K562 (cell line): Measurements from ENCODE around the gene NANS. TPM values are rescaled to one million over a fixed set of nuclear protein-coding genes. Genes with fewer than 3 reads are reported as not detected.

Experiments used
- BRCA1 ChIP-seq, 2 experiments: fragments of 450-650 bp in 1 of 2; sonication (generic) in 1 of 2; formaldehyde crosslinking in 1 of 2; IDR thresholded peaks; 2 replicates each; pipeline versions ENCODE4 v1.5.0 to v1.6.1; 2017 to 2020; ENCODE audit warnings: mild to moderate bottlenecking in 1 of 2, missing genetic modification reagents in 1 of 2
- BRD4 ChIP-seq: fragments of 200-600 bp; sonication (generic); IDR thresholded peaks from 2 replicates; pipeline ENCODE4 v1.6.1; 2017; ENCODE audit warnings: inconsistent platforms
- CBX5 ChIP-seq: IDR thresholded peaks from 2 replicates; pipeline ENCODE4 v1.6.1; 2014; ENCODE audit warnings: low read depth, borderline replicate concordance
- FOXK2 ChIP-seq, 2 experiments: fragments of 450-650 bp; IDR thresholded peaks in 1 of 2; conservative IDR thresholded peaks in 1 of 2; 2 replicates each; pipeline ENCODE4 v1.6.1; 2016; ENCODE audit warnings: low read depth in 2 of 2, mild to moderate bottlenecking in 1 of 2
- GABPB1 ChIP-seq: sonication (generic); formaldehyde crosslinking; IDR thresholded peaks from 2 replicates; pipeline ENCODE4 v1.8.0; 2022; ENCODE audit warnings: mild to moderate bottlenecking, missing genetic modification reagents
- HNRNPK ChIP-seq: fragments of 200-400 bp; formaldehyde crosslinking; IDR thresholded peaks from one replicate; pipeline ENCODE4 v1.6.1; 2018; ENCODE audit warnings: mild to moderate bottlenecking, low read depth, low read length; ENCODE audit not compliant: poor library complexity, severe bottlenecking
- KLF1 ChIP-seq: fragments of 450-650 bp; IDR thresholded peaks from 2 replicates; pipeline ENCODE4 v1.6.1; 2016; ENCODE audit warnings: missing genetic modification characterization, missing compliant biosample characterization
- TAF1 ChIP-seq: IDR thresholded peaks from 2 replicates; pipeline ENCODE4 v1.6.1; 2011; ENCODE audit warnings: mild to moderate bottlenecking, low read length, moderate library complexity; ENCODE audit not compliant: insufficient read depth, control insufficient read depth, severe bottlenecking; ENCODE audit errors: extremely low read depth
- ZNF551 ChIP-seq: fragments of 250-450 bp; sonication (Bioruptor Pico); IDR thresholded peaks from 2 replicates; pipeline ENCODE4 v1.5.0; 2021; ENCODE audit warnings: mild to moderate bottlenecking, moderate library complexity
- polyA plus RNA-seq, 8 experiments: library from polyadenylated mRNA; depleted of rRNA in 4 of 8; stranded (reverse) in 5 of 8; unstranded in 3 of 8; fragments of >200 nt; fragmentation: Nextera tagmentation in 2 of 8; fragmentation: Illumina TruSeq in 1 of 8; extraction: Ambion mirVana in 2 of 8; extraction: Trizol in 1 of 8; gene quantifications; 2 replicates each; pipeline versions ENCODE4 v1.2.1 to v1.2.3, GENCODE V29; 2011 to 2014; ENCODE audit warnings: inconsistent platforms in 1 of 8, missing spikeins in 1 of 8
- total RNA-seq, 7 experiments: library from RNA; depleted of rRNA in 6 of 7; stranded (reverse); fragments of >200 nt in 6 of 7; fragmentation: Illumina TruSeq in 2 of 7; extraction: Trizol in 2 of 7; gene quantifications; 2 replicates each; pipeline versions ENCODE4 v1.2.1 to v1.2.3, GENCODE V29; 2011 to 2021; ENCODE audit warnings: low replicate concordance in 1 of 7
- TF ChIP-seq, protein P1 (sequence below): fragments of 250-450 bp; sonication (Bioruptor Pico); IDR thresholded peaks from 2 replicates; pipeline ENCODE4 v1.8.0; 2022; ENCODE audit warnings: moderate library complexity, mild to moderate bottlenecking, inconsistent platforms
- TF ChIP-seq, protein P2 (sequence below): sonication (generic); formaldehyde crosslinking; IDR thresholded peaks from 2 replicates; pipeline ENCODE4 v1.9.0; 2022; ENCODE audit warnings: mild to moderate bottlenecking, missing genetic modification reagents
- TF ChIP-seq, protein P3 (sequence below): IDR thresholded peaks from 2 replicates; pipeline ENCODE4 v1.6.1; 2016; ENCODE audit warnings: missing genetic modification characterization, missing compliant biosample characterization
- TF ChIP-seq, protein P4 (sequence below): fragments of 450-650 bp; IDR thresholded peaks from 2 replicates; pipeline ENCODE4 v1.6.1; 2016; ENCODE audit warnings: antibody characterized with exemption
- TF ChIP-seq, protein P5 (sequence below): fragments of 450-650 bp; IDR thresholded peaks from 2 replicates; pipeline ENCODE4 v1.6.1; 2016; ENCODE audit warnings: mild to moderate bottlenecking
- TF ChIP-seq, protein P6 (sequence below): IDR thresholded peaks from 2 replicates; pipeline ENCODE4 v1.6.1; 2011; ENCODE audit warnings: borderline replicate concordance, low read depth, mild to moderate bottlenecking, moderate library complexity, low read length; ENCODE audit not compliant: insufficient read depth, poor library complexity, severe bottlenecking
- TF ChIP-seq, protein P7 (sequence below): fragments of 450-650 bp; IDR thresholded peaks from one replicate; pipeline ENCODE4 v1.6.1; 2018; ENCODE audit warnings: mild to moderate bottlenecking, moderate library complexity; ENCODE audit not compliant: partially characterized antibody

Gene NANS
- total and polyA plus RNA-seq, 9 of the 15 experiments (the other 6 are each of a cell fraction or from before 2014, with no cell fraction given) = 37.1 to 181 (median 137) TPM

DNA sequence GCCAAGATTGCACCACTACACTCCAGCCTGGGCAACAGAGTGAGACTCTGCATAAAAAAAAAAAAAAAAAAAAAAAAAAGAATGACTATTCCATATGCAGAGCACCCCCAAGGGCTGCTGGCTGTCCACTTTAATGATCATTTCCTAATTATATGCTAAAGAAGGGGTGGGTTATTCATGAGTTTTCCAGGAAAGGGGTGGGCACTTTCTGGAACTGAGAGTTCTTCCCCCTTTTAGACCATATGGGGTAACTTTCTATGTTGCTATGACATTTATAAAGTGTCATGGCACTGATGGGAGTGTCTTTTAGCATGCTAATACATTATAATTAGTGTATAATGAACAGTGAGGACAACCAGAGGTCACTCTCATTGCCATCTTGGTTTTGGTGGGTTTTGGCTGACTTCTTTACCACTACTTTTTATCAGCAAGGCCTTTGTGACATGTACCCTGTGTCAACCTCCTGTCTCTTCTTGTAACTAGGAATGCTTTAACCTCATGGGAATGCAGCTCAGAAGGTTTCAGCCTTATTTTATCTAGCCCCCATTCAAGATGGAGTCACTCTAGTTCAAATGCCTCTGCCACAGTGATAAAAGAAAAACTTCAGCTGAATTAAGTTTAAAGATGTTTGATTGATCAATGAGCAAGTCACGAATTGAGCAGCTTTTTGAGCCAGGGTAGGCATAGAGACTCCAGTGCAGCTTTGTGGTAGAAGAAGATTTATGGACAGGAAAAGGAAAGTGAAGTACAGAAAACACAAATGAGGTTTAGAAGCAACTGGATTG lies 7.1 kb upstream of the NANS start (continued):
- TF ChIP-seq, protein P1, sequence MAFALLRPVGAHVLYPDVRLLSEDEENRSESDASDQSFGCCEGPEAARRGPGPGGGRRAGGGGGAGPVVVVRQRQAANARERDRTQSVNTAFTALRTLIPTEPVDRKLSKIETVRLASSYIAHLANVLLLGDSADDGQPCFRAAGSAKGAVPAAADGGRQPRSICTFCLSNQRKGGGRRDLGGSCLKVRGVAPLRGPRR (CRISPR knock-in tag) = 0 out of 2 replicates have a peak, but pooled peaks have one; percentile 66
- TF ChIP-seq, protein P2, sequence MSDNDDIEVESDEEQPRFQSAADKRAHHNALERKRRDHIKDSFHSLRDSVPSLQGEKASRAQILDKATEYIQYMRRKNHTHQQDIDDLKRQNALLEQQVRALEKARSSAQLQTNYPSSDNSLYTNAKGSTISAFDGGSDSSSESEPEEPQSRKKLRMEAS (CRISPR knock-in tag) = no peak
- TF ChIP-seq, protein P3, sequence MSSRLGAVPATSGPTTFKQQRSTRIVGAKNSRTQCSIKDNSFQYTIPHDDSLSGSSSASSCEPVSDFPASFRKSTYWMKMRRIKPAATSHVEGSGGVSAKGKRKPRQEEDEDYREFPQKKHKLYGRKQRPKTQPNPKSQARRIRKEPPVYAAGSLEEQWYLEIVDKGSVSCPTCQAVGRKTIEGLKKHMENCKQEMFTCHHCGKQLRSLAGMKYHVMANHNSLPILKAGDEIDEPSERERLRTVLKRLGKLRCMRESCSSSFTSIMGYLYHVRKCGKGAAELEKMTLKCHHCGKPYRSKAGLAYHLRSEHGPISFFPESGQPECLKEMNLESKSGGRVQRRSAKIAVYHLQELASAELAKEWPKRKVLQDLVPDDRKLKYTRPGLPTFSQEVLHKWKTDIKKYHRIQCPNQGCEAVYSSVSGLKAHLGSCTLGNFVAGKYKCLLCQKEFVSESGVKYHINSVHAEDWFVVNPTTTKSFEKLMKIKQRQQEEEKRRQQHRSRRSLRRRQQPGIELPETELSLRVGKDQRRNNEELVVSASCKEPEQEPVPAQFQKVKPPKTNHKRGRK (tag) = no peak
- TF ChIP-seq HNRNPK = no peak
- TF ChIP-seq, protein P4, sequence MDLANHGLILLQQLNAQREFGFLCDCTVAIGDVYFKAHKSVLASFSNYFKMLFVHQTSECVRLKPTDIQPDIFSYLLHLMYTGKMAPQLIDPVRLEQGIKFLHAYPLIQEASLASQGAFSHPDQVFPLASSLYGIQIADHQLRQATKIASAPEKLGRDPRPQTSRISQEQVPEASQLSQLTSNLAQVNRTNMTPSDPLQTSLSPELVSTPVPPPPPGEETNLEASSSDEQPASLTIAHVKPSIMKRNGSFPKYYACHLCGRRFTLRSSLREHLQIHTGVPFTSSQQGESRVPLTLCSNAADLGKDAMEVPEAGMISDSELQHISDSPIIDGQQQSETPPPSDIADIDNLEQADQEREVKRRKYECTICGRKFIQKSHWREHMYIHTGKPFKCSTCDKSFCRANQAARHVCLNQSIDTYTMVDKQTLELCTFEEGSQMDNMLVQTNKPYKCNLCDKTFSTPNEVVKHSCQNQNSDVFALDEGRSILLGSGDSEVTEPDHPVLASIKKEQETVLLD = no peak
- TF ChIP-seq GABPB1 (CRISPR knock-in tag) = no peak
- no peak for TF ChIP-seq CBX5
- TF ChIP-seq KLF1 = 0 out of 2 replicates have a peak, but pooled peaks have one; percentile 47
- TF ChIP-seq BRCA1 (IDR thresholded peaks at IDR 0.05) = no peak
- TF ChIP-seq BRCA1 (CRISPR knock-in tag; IDR thresholded peaks at IDR 0.05) = no peak
- TF ChIP-seq, protein P5, sequence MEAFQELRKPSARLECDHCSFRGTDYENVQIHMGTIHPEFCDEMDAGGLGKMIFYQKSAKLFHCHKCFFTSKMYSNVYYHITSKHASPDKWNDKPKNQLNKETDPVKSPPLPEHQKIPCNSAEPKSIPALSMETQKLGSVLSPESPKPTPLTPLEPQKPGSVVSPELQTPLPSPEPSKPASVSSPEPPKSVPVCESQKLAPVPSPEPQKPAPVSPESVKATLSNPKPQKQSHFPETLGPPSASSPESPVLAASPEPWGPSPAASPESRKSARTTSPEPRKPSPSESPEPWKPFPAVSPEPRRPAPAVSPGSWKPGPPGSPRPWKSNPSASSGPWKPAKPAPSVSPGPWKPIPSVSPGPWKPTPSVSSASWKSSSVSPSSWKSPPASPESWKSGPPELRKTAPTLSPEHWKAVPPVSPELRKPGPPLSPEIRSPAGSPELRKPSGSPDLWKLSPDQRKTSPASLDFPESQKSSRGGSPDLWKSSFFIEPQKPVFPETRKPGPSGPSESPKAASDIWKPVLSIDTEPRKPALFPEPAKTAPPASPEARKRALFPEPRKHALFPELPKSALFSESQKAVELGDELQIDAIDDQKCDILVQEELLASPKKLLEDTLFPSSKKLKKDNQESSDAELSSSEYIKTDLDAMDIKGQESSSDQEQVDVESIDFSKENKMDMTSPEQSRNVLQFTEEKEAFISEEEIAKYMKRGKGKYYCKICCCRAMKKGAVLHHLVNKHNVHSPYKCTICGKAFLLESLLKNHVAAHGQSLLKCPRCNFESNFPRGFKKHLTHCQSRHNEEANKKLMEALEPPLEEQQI = no peak
- TF ChIP-seq, protein P6, sequence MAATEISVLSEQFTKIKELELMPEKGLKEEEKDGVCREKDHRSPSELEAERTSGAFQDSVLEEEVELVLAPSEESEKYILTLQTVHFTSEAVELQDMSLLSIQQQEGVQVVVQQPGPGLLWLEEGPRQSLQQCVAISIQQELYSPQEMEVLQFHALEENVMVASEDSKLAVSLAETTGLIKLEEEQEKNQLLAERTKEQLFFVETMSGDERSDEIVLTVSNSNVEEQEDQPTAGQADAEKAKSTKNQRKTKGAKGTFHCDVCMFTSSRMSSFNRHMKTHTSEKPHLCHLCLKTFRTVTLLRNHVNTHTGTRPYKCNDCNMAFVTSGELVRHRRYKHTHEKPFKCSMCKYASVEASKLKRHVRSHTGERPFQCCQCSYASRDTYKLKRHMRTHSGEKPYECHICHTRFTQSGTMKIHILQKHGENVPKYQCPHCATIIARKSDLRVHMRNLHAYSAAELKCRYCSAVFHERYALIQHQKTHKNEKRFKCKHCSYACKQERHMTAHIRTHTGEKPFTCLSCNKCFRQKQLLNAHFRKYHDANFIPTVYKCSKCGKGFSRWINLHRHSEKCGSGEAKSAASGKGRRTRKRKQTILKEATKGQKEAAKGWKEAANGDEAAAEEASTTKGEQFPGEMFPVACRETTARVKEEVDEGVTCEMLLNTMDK = no peak
- TF ChIP-seq, protein P7, sequence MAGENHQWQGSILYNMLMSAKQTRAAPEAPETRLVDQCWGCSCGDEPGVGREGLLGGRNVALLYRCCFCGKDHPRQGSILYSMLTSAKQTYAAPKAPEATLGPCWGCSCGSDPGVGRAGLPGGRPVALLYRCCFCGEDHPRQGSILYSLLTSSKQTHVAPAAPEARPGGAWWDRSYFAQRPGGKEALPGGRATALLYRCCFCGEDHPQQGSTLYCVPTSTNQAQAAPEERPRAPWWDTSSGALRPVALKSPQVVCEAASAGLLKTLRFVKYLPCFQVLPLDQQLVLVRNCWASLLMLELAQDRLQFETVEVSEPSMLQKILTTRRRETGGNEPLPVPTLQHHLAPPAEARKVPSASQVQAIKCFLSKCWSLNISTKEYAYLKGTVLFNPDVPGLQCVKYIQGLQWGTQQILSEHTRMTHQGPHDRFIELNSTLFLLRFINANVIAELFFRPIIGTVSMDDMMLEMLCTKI = no peak
- TF ChIP-seq ZNF551 (CRISPR knock-in tag) = no peak
- TF ChIP-seq BRD4 = no peak
- no peak for TF ChIP-seq TAF1
- no peak for TF ChIP-seq FOXK2 (conservative IDR thresholded peaks at IDR 0.05 in 1 of 2, IDR thresholded peaks at IDR 0.05 in 1 of 2; ENCODE audit: low read depth in 2 of 2)
